K562 (cell line): Measurements from ENCODE around the gene SUPT5H. TPM values are rescaled to one million over a fixed set of nuclear protein-coding genes. Genes with fewer than 3 reads are reported as not detected.

Experiments used
- ATAC-seq: fragments of 200-7000 bp; cut with Tn5 transposase; 3 replicates; pipeline ENCODE4 v1.9.1; 2020; ENCODE audit warnings: moderate library complexity
- BruUV-seq: library from RNA; stranded (reverse); fragments of 400-500 nt; replicated peaks from 2 replicates; lab custom pipeline; 2021; lab: Mats Ljungman, UMichigan
- CTCF ChIA-PET: fragments of 300-600 bp; formaldehyde crosslinking; extraction: SDS; loops from one replicate; lab custom pipeline; 2021; ENCODE audit warnings: low intra/inter-chr PET ratio; lab: Yijun Ruan, JAX
- POLR2A ChIA-PET: fragments of 300-600, 350-650 bp; sonication (Branson Sonifier 250); formaldehyde crosslinking; extraction: SDS; loops from one replicate; lab custom pipeline; 2021; ENCODE audit warnings: antibody characterized with exemption, inconsistent platforms; lab: Yijun Ruan, JAX
- DNase-seq, 4 experiments: peaks; one replicate each; pipeline versions ENCODE4 v3.0.0 to v3.0.0-alpha.2; 2011 to 2018; ENCODE audit warnings: low spot score in 3 of 4, mixed read lengths in 3 of 4; ENCODE audit errors: extremely low read depth in 1 of 4
- FAIRE-seq: peaks from 2 replicates; lab custom pipeline; 2011; peaks lifted over from hg19 to GRCh38; lab: Jason Lieb, UNC
- H2AFZ ChIP-seq: 2 replicates; pipeline ENCODE4 v1.6.0; 2011; ENCODE audit warnings: low read depth, low read length, control low read depth, inconsistent platforms
- H3K27ac ChIP-seq: fragments of 200-600 bp; 3 replicates; pipeline ENCODE4 v1.8.0; 2011; ENCODE audit warnings: low read depth, mild to moderate bottlenecking, control low read depth, inconsistent platforms, low read length, moderate library complexity, mixed read lengths; ENCODE audit errors: extremely low read depth
- H3K27me3 ChIP-seq, 2 experiments: fragments of 300-600 bp in 1 of 2; 2 replicates in 1 of 2; 3 replicates in 1 of 2; pipeline versions ENCODE4 v1.6.0 to v1.8.0; 2011; ENCODE audit warnings: inconsistent platforms in 2 of 2, low read length in 2 of 2, mild to moderate bottlenecking in 1 of 2, mixed read lengths in 1 of 2, moderate library complexity in 1 of 2; ENCODE audit not compliant: control insufficient read depth in 2 of 2, insufficient read depth in 2 of 2
- H3K36me3 ChIP-seq: fragments of 300-600 bp; 3 replicates; pipeline ENCODE4 v1.8.0; 2011; ENCODE audit warnings: mild to moderate bottlenecking, low read length, inconsistent platforms; ENCODE audit not compliant: control insufficient read depth, insufficient read depth
- H3K4me1 ChIP-seq, 2 experiments: fragments of 200-600 bp in 1 of 2; replicated peaks in 1 of 2; 2 replicates in 1 of 2; 3 replicates in 1 of 2; pipeline versions ENCODE4 v1.5.1 to v1.8.0; 2011; ENCODE audit warnings: inconsistent platforms in 2 of 2, low read length in 2 of 2, mild to moderate bottlenecking in 1 of 2, mixed read lengths in 1 of 2, moderate library complexity in 1 of 2; ENCODE audit not compliant: control insufficient read depth in 2 of 2, insufficient read depth in 2 of 2
- H3K4me2 ChIP-seq: 2 replicates; pipeline ENCODE4 v1.6.1; 2011; ENCODE audit warnings: low read length, control low read depth, inconsistent platforms, mixed read lengths; ENCODE audit not compliant: insufficient read depth
- H3K4me3 ChIP-seq: fragments of 200-600 bp; sonication (generic), shearing (Covaris generic); 2 replicates; pipeline ENCODE4 v1.5.1; 2016; ENCODE audit warnings: control low read depth, inconsistent platforms
- H3K79me2 ChIP-seq: fragments of 200-600 bp; 3 replicates; pipeline ENCODE4 v1.8.0; 2011; ENCODE audit warnings: low read length, inconsistent platforms; ENCODE audit not compliant: control insufficient read depth, insufficient read depth
- H3K9ac ChIP-seq, 2 experiments: 2 replicates each; pipeline versions ENCODE4 v1.6.0 to v1.6.1; 2011; ENCODE audit warnings: low read depth in 2 of 2, low read length in 2 of 2, control low read depth in 1 of 2, inconsistent platforms in 1 of 2, mild to moderate bottlenecking in 1 of 2, mixed read lengths in 1 of 2; ENCODE audit not compliant: insufficient read depth in 1 of 2
- H3K9me1 ChIP-seq: one replicate; pipeline ENCODE4 v1.6.0; 2011; ENCODE audit warnings: inconsistent platforms, mild to moderate bottlenecking, low read length, moderate library complexity; ENCODE audit not compliant: control insufficient read depth, insufficient read depth
- H3K9me3 ChIP-seq: replicated peaks from 2 replicates; pipeline ENCODE4 v1.5.1; 2011; ENCODE audit warnings: low read depth, low read length, inconsistent platforms; ENCODE audit not compliant: control insufficient read depth, insufficient read depth
- H4K20me1 ChIP-seq: replicated peaks from 2 replicates; pipeline ENCODE4 v1.6.1; 2011; ENCODE audit warnings: low read length, inconsistent platforms, mixed read lengths; ENCODE audit not compliant: control insufficient read depth, insufficient read depth
- ASH1L ChIP-seq: fragments of 450-650 bp; IDR thresholded peaks from 2 replicates; pipeline ENCODE4 v1.6.1; 2018; ENCODE audit warnings: borderline replicate concordance, mild to moderate bottlenecking, low read depth; ENCODE audit not compliant: partially characterized antibody
- C11orf30 ChIP-seq: fragments of 450-650 bp; IDR thresholded peaks from 2 replicates; pipeline ENCODE4 v1.6.1; 2016; ENCODE audit warnings: low read depth, mild to moderate bottlenecking
- CC2D1A ChIP-seq: fragments of 450-650 bp; IDR thresholded peaks from 2 replicates; pipeline ENCODE4 v1.6.1; 2017; ENCODE audit warnings: mild to moderate bottlenecking
- FIP1L1 ChIP-seq: fragments of 200-400 bp; formaldehyde crosslinking; IDR thresholded peaks from 2 replicates; pipeline ENCODE4 v1.6.1; 2018; ENCODE audit warnings: mild to moderate bottlenecking, low read depth, low read length; ENCODE audit not compliant: poor library complexity, severe bottlenecking
- KDM4B ChIP-seq, 2 experiments: fragments of 450-650 bp in 1 of 2; sonication (generic) in 1 of 2; IDR thresholded peaks; 2 replicates each; pipeline ENCODE4 v1.6.1; 2016 to 2017; ENCODE audit warnings: borderline replicate concordance in 2 of 2, antibody characterized with exemption in 1 of 2, low read depth in 1 of 2, mild to moderate bottlenecking in 1 of 2
- MEIS2 ChIP-seq: fragments of 450-650 bp; IDR thresholded peaks from 2 replicates; pipeline ENCODE4 v1.6.1; 2014; ENCODE audit warnings: mild to moderate bottlenecking; ENCODE audit not compliant: partially characterized antibody
- PHTF2 ChIP-seq: fragments of 250-450 bp; sonication (Bioruptor Pico); IDR thresholded peaks from 2 replicates; pipeline ENCODE4 v1.5.0; 2021; ENCODE audit warnings: mild to moderate bottlenecking
- RBM17 ChIP-seq: fragments of 200-400 bp; formaldehyde crosslinking; IDR thresholded peaks from 2 replicates; pipeline ENCODE4 v1.6.1; 2017; ENCODE audit warnings: low read depth, mild to moderate bottlenecking, low read length, borderline replicate concordance
- WHSC1 ChIP-seq: IDR thresholded peaks from one replicate; pipeline ENCODE4 v1.6.1; 2012; ENCODE audit warnings: low read length, control low read depth, inconsistent platforms
- YBX1 ChIP-seq: fragments of 450-650 bp; IDR thresholded peaks from 2 replicates; pipeline ENCODE4 v1.7.1; 2016; ENCODE audit warnings: mild to moderate bottlenecking
- ZNF253 ChIP-seq: fragments of 250-450 bp; sonication (Bioruptor Pico); conservative IDR thresholded peaks from 2 replicates; pipeline ENCODE4 v1.6.1; 2021; ENCODE audit warnings: mild to moderate bottlenecking
- WGBS: fragments of 100-300 bp; shearing (Covaris generic); methylation state at CpG from one replicate; pipeline ENCODE4 v1.1.6; 2016; ENCODE audit warnings: low coverage, mixed read lengths; ENCODE audit not compliant: insufficient coverage; ENCODE audit errors: missing lambda C conversion rate; 5-methylcytosine and 5-hydroxymethylcytosine counted together
- in situ Hi-C: fragments of 300-500 bp; cut with MboI; formaldehyde crosslinking; loops from 4 replicates; pipeline ENCODE4 v1.15.0; 2018; ENCODE audit warnings: inconsistent platforms, mixed read lengths
- intact Hi-C: fragments of 100-400 bp; cut with micrococcal nuclease; formaldehyde crosslinking; loops from 2 replicates; pipeline ENCODE4 v1.14.2; 2022
- polyA plus RNA-seq, 8 experiments: library from polyadenylated mRNA; depleted of rRNA in 4 of 8; stranded (reverse) in 5 of 8; unstranded in 3 of 8; fragments of >200 nt; fragmentation: Nextera tagmentation in 2 of 8; fragmentation: Illumina TruSeq in 1 of 8; extraction: Ambion mirVana in 2 of 8; extraction: Trizol in 1 of 8; gene quantifications; 2 replicates each; pipeline versions ENCODE4 v1.2.1 to v1.2.3, GENCODE V29; 2011 to 2014; ENCODE audit warnings: inconsistent platforms in 1 of 8, missing spikeins in 1 of 8
- total RNA-seq, 7 experiments: library from RNA; depleted of rRNA in 6 of 7; stranded (reverse); fragments of >200 nt in 6 of 7; fragmentation: Illumina TruSeq in 2 of 7; extraction: Trizol in 2 of 7; gene quantifications; 2 replicates each; pipeline versions ENCODE4 v1.2.1 to v1.2.3, GENCODE V29; 2011 to 2021; ENCODE audit warnings: low replicate concordance in 1 of 7
- TF ChIP-seq, protein P1 (sequence below): fragments of 450-650 bp; IDR thresholded peaks from 2 replicates; pipeline ENCODE4 v1.6.1; 2016
- TF ChIP-seq, protein P2 (sequence below): sonication (generic); formaldehyde crosslinking; IDR thresholded peaks from 2 replicates; pipeline ENCODE4 v1.8.1; 2023; ENCODE audit warnings: mild to moderate bottlenecking, missing genetic modification reagents
- TF ChIP-seq, protein P3 (sequence below): fragments of 450-650 bp; conservative IDR thresholded peaks from 2 replicates; pipeline ENCODE4 v1.6.1; 2016; ENCODE audit warnings: missing genetic modification characterization, low read depth, mild to moderate bottlenecking, missing compliant biosample characterization, moderate library complexity

The SUPT5H gene
- total and polyA plus RNA-seq, 9 of the 15 experiments (the other 6 are each of a cell fraction or from before 2014, with no cell fraction given) = 13.3 to 85.9 (median 35.9) TPM

DNA sequence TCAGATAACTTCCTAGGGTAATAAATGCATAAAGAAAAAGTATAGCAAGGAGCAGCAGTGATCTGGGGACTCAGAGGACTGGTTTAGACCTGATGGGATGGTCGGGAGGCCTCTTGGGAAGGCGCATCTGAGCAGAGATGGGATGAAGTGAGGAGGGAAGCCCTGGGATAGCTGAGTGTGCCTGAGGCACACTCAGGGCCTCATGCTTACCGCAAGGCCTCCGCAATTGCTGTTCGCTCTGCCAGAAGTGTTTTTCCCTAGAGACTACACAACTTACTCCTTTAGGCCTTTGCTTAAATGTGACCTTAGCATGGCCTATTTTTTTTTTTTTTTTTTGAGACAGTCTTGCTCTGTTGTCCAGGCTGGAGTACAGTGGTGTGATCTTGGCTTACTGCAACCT, 49.3 kb downstream of the SUPT5H start:
- no peaks in the 10 kb centered on the region for H3K9me1 ChIP-seq
- 78% methylated on average over 4 of the region's 5 CpGs for WGBS
- H3K36me3 ChIP-seq = peaks cover 23% of the 10 kb centered on the region; the same call in 2 of the 3 replicates
- TF ChIP-seq CC2D1A (no peak), RBM17 (no peak), WHSC1 (no peak), MEIS2 (no peak), C11orf30 (no peak), PHTF2 (CRISPR knock-in tag) (no peak), ASH1L (no peak), ZNF253 (CRISPR knock-in tag) (no peak), YBX1 (no peak), KDM4B (IDR thresholded peaks at IDR 0.05; ENCODE audit: borderline replicate concordance in 2 of 2, low read depth in 1 of 2) (no peak), FIP1L1 (no peak)
- TF ChIP-seq, protein P1, sequence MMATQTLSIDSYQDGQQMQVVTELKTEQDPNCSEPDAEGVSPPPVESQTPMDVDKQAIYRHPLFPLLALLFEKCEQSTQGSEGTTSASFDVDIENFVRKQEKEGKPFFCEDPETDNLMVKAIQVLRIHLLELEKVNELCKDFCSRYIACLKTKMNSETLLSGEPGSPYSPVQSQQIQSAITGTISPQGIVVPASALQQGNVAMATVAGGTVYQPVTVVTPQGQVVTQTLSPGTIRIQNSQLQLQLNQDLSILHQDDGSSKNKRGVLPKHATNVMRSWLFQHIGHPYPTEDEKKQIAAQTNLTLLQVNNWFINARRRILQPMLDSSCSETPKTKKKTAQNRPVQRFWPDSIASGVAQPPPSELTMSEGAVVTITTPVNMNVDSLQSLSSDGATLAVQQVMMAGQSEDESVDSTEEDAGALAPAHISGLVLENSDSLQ = no peak
- TF ChIP-seq, protein P2, sequence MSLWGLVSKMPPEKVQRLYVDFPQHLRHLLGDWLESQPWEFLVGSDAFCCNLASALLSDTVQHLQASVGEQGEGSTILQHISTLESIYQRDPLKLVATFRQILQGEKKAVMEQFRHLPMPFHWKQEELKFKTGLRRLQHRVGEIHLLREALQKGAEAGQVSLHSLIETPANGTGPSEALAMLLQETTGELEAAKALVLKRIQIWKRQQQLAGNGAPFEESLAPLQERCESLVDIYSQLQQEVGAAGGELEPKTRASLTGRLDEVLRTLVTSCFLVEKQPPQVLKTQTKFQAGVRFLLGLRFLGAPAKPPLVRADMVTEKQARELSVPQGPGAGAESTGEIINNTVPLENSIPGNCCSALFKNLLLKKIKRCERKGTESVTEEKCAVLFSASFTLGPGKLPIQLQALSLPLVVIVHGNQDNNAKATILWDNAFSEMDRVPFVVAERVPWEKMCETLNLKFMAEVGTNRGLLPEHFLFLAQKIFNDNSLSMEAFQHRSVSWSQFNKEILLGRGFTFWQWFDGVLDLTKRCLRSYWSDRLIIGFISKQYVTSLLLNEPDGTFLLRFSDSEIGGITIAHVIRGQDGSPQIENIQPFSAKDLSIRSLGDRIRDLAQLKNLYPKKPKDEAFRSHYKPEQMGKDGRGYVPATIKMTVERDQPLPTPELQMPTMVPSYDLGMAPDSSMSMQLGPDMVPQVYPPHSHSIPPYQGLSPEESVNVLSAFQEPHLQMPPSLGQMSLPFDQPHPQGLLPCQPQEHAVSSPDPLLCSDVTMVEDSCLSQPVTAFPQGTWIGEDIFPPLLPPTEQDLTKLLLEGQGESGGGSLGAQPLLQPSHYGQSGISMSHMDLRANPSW (CRISPR knock-in tag) = no peak
- TF ChIP-seq, protein P3, sequence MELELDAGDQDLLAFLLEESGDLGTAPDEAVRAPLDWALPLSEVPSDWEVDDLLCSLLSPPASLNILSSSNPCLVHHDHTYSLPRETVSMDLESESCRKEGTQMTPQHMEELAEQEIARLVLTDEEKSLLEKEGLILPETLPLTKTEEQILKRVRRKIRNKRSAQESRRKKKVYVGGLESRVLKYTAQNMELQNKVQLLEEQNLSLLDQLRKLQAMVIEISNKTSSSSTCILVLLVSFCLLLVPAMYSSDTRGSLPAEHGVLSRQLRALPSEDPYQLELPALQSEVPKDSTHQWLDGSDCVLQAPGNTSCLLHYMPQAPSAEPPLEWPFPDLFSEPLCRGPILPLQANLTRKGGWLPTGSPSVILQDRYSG (tag) = no peak
- BruUV-seq = no TSS peak
- H3K9ac ChIP-seq = no peak overlapping the region; a peak in 1 of 4 replicates
- H3K27me3 ChIP-seq = no peaks in the 10 kb centered on the region
- H3K4me2 ChIP-seq = no peak overlapping the region
- H3K4me3 ChIP-seq = no peak overlapping the region
- no peak for FAIRE-seq
- no peaks in the 10 kb centered on the region for H3K79me2 ChIP-seq
- intact Hi-C loops = loop anchor here (5.0 kb wide), 1 partner anchor 178 kb away; no protein-coding TSS in a partner anchor
- H3K4me1 ChIP-seq = peaks cover 6 to 20% of the 10 kb centered on the region in 2 experiments; a peak in 4 of 5 replicates
- CTCF ChIA-PET = no interaction called here
- DNase-seq = no peak
- no peaks in the 10 kb centered on the region for H3K9me3 ChIP-seq
- no peak for ATAC-seq
- H3K27ac ChIP-seq = no peak overlapping the region
- no peaks in the 10 kb centered on the region for H4K20me1 ChIP-seq
- H2AFZ ChIP-seq = no peak overlapping the region
- in situ Hi-C loops = no loop called here
- POLR2A ChIA-PET = no interaction called here
